HUES48 (cell line): ENCODE results near the gene TFPI.

Experiments
- H3K27ac ChIP-seq: one replicate; pipeline ENCODE4 v1.7.0; 2013; ENCODE audit warnings: low read depth, low read length, inconsistent platforms
- H3K27me3 ChIP-seq: 2 replicates; pipeline ENCODE4 v1.6.1; 2013; ENCODE audit warnings: mild to moderate bottlenecking, low read length; ENCODE audit not compliant: control insufficient read depth, insufficient read depth
- H3K36me3 ChIP-seq: 2 replicates; pipeline ENCODE4 v1.6.1; 2013; ENCODE audit warnings: low read length; ENCODE audit not compliant: control insufficient read depth, insufficient read depth
- H3K4me1 ChIP-seq: 2 replicates; pipeline ENCODE4 v1.6.1; 2013; ENCODE audit warnings: mild to moderate bottlenecking, low read length; ENCODE audit not compliant: control insufficient read depth, insufficient read depth
- H3K4me3 ChIP-seq: 2 replicates; pipeline ENCODE4 v1.5.1; 2013; ENCODE audit warnings: mild to moderate bottlenecking, low read depth, low read length
- H3K9ac ChIP-seq: 2 replicates; pipeline ENCODE4 v1.6.1; 2013; ENCODE audit warnings: mild to moderate bottlenecking, low read depth, low read length, moderate library complexity
- H3K9me3 ChIP-seq: 2 replicates; pipeline ENCODE4 v1.6.1; 2013; ENCODE audit warnings: low read length; ENCODE audit not compliant: control insufficient read depth, insufficient read depth

Gene TFPI

DNA sequence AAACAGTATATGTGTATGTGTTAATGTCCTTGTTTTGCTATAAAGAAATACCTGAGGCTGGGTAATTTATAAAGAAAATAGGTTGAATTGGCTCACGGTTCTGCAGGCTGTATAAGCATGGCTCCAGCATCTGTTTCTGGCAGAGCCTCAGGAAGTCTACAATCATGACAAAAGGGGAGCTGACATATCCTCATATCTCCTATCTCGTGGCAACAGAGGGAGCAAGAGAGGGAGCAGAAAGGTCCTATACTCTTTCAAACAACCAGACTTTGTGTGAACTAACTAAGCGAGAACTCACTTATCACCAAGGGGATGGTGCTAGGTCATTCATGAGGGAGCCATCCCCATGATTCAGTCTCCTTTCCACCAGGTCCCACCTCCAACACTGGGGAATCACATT, 119.2 kb downstream of the TFPI start:
- H3K9ac ChIP-seq: no peak overlapping the region
- peaks cover 5% of the 10 kb centered on the region; the same call in 1 of the 2 replicates for H3K4me1 ChIP-seq
- H3K9me3 ChIP-seq: no peaks in the 10 kb centered on the region
- no peak overlapping the region for H3K27ac ChIP-seq
- H3K4me3 ChIP-seq: no peak overlapping the region
- H3K27me3 ChIP-seq: no peaks in the 10 kb centered on the region
- H3K36me3 ChIP-seq: no peaks in the 10 kb centered on the region

DNA sequence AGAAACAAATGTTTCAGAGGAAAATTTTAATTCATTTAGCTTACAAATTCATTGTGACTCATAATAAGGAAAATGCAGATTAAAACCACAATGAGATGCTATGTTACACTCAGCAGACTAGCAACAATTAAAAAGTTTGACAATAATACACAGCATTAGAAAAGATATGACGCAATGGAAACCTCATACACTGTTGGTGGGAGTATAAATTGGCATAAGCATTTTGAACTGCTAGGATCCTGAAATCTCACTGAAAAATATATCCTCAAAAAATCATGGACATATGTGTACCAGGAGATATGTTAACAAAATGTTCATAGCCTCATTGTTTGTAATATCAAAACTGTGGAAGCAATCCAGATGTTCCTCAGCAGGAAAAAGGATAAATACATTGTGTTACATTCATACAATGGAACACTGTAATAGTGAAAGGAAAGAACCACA, 119.9 kb downstream of the TFPI start:
- Histone ChIP-seq H3K36me3 (no peaks in the 10 kb centered on the region), H3K9ac (no peak overlapping the region), H3K4me3 (no peak overlapping the region), H3K27ac (no peak overlapping the region), H3K4me1 (peaks cover 5% of the 10 kb centered on the region; the same call in 1 of the 2 replicates), H3K27me3 (no peaks in the 10 kb centered on the region), H3K9me3 (no peaks in the 10 kb centered on the region)

DNA sequence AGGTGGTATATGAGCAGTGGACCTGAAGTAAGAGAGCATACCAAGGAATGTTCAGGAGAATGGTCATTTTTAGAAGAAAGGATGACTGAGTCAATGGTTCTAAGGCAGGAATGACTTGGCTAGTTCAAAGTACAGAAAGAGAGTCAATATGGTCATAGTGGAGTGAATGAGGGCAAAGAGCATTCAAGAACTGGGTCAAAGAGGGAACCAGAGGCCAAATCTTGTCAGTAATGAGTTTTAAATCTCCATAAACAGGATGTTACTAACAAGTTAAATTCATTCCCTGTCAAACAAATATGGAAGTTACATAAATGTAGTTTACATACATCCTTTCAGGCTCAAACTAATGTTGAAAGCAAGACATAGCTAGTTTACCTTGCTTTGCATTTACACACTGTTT, 122.3 kb downstream of the TFPI start:
- no peak overlapping the region for H3K9ac ChIP-seq
- no peaks in the 10 kb centered on the region for H3K27me3 ChIP-seq
- H3K4me1 ChIP-seq: no peaks in the 10 kb centered on the region
- H3K9me3 ChIP-seq: no peaks in the 10 kb centered on the region
- H3K27ac ChIP-seq: no peak overlapping the region
- H3K36me3 ChIP-seq: no peaks in the 10 kb centered on the region
- H3K4me3 ChIP-seq: no peak overlapping the region

DNA sequence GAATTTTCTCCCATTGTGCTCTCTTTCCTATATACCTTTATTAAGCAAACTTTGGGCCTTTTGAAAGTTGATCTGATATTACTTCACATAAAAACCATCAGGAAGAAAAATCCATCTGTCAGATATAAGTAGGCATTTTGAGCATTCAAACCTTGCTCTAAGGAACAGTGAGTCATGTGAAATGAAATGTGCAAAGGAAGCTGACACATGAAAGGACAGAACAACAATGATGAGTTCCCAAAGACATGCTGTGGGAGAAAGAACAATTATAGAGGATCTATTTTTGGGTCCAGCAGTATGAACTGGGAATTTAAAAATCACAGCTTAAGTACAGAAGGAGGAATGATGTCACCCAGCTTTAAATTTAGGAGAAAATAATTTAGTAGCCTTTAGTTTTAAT, 124.2 kb downstream of the TFPI start:
- Histone ChIP-seq H3K4me1 (no peaks in the 10 kb centered on the region), H3K9me3 (no peaks in the 10 kb centered on the region), H3K4me3 (no peak overlapping the region), H3K27me3 (no peaks in the 10 kb centered on the region), H3K9ac (no peak overlapping the region), H3K27ac (no peak overlapping the region), H3K36me3 (no peaks in the 10 kb centered on the region)

DNA sequence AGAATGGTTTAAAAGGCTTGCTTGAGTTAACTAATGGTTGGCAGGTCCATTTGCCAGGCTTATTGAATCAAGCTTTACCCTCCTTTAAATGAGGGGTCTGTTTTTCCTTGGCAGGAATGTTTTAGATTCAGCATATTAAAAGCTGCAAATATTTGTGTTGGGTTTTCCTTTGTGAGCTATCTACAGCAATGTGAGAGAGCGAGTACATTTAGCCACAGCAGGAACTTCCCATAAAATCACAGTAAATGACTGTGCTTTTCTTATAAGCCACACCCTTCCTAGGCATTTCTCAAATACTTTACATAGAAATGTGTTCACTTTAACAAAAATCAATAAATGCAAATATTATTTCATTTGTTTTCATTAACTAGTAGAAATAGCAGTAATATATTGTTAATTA, 130.1 kb downstream of the TFPI start:
- H3K9ac ChIP-seq: no peak overlapping the region
- H3K27ac ChIP-seq: no peak overlapping the region
- no peaks in the 10 kb centered on the region for H3K9me3 ChIP-seq
- H3K4me3 ChIP-seq: no peak overlapping the region
- peaks cover 14% of the 10 kb centered on the region for H3K4me1 ChIP-seq
- H3K36me3 ChIP-seq: no peaks in the 10 kb centered on the region
- H3K27me3 ChIP-seq: no peaks in the 10 kb centered on the region

DNA sequence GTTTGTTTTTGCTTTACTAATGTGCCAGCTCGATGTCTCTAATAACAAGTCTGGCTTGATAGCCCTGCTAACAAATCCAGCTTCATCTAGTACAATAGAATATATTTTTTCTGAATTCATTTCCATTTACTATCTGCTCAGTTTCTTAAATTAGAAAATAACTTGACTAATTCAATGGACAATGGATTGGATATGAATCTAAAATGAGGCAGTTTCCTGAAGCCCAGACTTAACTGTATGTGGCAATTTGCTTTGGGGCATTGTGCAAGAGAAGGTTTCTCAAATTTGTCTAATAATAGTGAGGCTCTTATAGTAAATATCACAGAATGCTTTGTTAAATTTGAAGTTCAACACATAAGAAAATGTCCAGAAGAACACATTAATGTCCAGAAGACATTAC, 132.0 kb downstream of the TFPI start:
- peaks cover 19% of the 10 kb centered on the region for H3K4me1 ChIP-seq
- no peaks in the 10 kb centered on the region for H3K27me3 ChIP-seq
- no peak overlapping the region for H3K9ac ChIP-seq
- no peaks in the 10 kb centered on the region for H3K9me3 ChIP-seq
- H3K36me3 ChIP-seq: no peaks in the 10 kb centered on the region
- no peak overlapping the region for H3K27ac ChIP-seq
- H3K4me3 ChIP-seq: no peak overlapping the region

DNA sequence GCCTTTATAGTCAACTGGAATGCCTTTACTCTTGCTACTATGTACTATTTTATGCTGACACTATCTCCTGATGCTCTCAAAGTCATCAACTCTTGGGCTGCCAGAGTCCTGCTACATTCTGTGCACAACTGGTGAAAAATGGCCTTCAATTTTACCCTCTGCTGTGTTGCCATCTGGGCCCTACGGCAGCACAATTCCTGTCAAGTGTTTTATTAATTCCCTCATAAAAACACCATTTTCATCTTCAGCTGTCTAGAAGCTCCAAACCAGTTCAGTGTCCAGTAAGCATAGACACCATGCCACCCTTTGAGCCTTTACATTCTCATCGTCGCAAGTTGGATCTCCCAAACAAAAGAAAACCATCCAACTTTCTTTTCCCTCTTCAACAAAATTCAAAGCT, 132.7 kb downstream of the TFPI start:
- Histone ChIP-seq H3K4me1 (peaks cover 19% of the 10 kb centered on the region), H3K9me3 (no peaks in the 10 kb centered on the region), H3K27ac (no peak overlapping the region), H3K4me3 (no peak overlapping the region), H3K9ac (no peak overlapping the region), H3K36me3 (no peaks in the 10 kb centered on the region), H3K27me3 (no peaks in the 10 kb centered on the region)

DNA sequence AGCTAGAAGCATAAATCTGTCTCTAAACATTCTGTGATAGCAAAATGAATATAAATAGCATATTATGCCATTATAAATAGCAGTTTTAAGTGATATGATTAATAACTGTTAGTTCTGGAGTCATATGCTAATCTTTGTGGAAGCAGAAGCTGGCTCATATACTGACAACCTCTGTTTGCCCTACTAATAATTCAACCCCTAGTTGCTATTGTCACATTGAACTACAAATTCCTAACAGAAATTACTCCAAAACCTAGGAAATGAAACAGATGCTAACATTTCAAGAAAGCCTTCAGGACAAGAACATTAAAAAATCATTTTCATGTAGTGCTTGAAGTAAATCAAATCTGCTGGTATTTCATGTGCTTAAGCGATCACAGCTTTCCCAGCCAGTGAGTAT, 134.4 kb downstream of the TFPI start:
- Histone ChIP-seq H3K27me3 (no peaks in the 10 kb centered on the region), H3K4me3 (no peak overlapping the region), H3K36me3 (no peaks in the 10 kb centered on the region), H3K9me3 (no peaks in the 10 kb centered on the region), H3K9ac (no peak overlapping the region), H3K4me1 (peaks cover 19% of the 10 kb centered on the region), H3K27ac (no peak overlapping the region)

DNA sequence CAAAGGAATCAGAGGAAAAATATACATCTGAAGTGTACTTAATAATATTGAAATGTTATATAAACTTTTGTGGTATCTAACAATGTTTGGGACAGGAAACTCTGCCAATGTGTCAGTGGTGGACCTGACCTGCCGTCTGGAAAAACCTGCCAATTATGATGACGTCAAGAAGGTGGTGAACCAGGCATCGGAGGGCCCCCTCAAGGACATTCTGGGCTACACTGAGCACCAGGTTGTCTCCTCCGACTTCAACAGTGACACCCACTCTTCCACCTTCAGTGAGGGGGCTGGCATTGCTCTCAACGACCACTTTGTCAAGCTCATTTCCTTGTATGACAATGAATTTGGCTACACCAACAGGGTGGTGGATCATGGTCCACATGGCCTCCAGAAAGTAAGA, 138.8 kb downstream of the TFPI start:
- Histone ChIP-seq H3K4me1 (peaks cover 8% of the 10 kb centered on the region), H3K27ac (no peak overlapping the region), H3K9me3 (peaks cover 8% of the 10 kb centered on the region; the same call in 1 of the 2 replicates), H3K27me3 (no peaks in the 10 kb centered on the region), H3K9ac (no peak overlapping the region), H3K36me3 (no peaks in the 10 kb centered on the region), H3K4me3 (no peak overlapping the region)
